Caco-2 (cell line): ENCODE measurements around the gene COL27A1. TPM values are rescaled to one million over a fixed set of nuclear protein-coding genes. Genes with fewer than 3 reads are reported as not detected.

ENCODE experiments used
- BruUV-seq: library from RNA; stranded (reverse); fragments of 400-500 nt; replicated peaks from 2 replicates; lab custom pipeline; 2021; lab: Mats Ljungman, UMichigan
- CTCF ChIA-PET: fragments of 300-600 bp; sonication (Branson Sonifier 250); formaldehyde crosslinking; loops from one replicate; lab custom pipeline; 2022; ENCODE audit warnings: antibody characterized with exemption; lab: Charles Lee
- POLR2A ChIA-PET: fragments of 300-600 bp; sonication (Branson Sonifier 250); formaldehyde crosslinking; loops from one replicate; lab custom pipeline; 2022; ENCODE audit warnings: antibody characterized with exemption; lab: Charles Lee
- DNase-seq, 2 experiments: peaks; one replicate each; pipeline versions ENCODE4 v3.0.0 to v3.0.0-alpha.2; 2020 to 2022
- H3K27me3 ChIP-seq: replicated peaks from 2 replicates; pipeline ENCODE4 v1.6.0; 2011; ENCODE audit warnings: low read length; ENCODE audit not compliant: control insufficient read depth, insufficient read depth
- H3K36me3 ChIP-seq: 2 replicates; pipeline ENCODE4 v1.5.1; 2011; ENCODE audit warnings: low read length; ENCODE audit not compliant: control insufficient read depth, insufficient read depth
- H3K4me1 ChIP-seq: fragments of 250-450 bp; sonication (Bioruptor Pico); 2 replicates; pipeline ENCODE4 v1.5.1; 2020; ENCODE audit warnings: mild to moderate bottlenecking
- H3K4me3 ChIP-seq: 2 replicates; pipeline ENCODE4 v1.5.1; 2011; ENCODE audit warnings: low read depth, mild to moderate bottlenecking, control low read depth, low read length
- H3K9me3 ChIP-seq: fragments of 250-450 bp; sonication (Bioruptor Pico); 2 replicates; pipeline ENCODE4 v1.5.1; 2020; ENCODE audit warnings: mild to moderate bottlenecking, moderate library complexity
- H3K27ac Mint-ChIP-seq: one replicate; pipeline ENCODE4 v1.8.0; 2022; ENCODE audit warnings: mixed read lengths; ENCODE audit not compliant: unreplicated experiment
- H3K27me3 Mint-ChIP-seq: one replicate; pipeline ENCODE4 v1.8.0; 2022; ENCODE audit warnings: mixed read lengths; ENCODE audit not compliant: insufficient read depth, unreplicated experiment
- H3K36me3 Mint-ChIP-seq: one replicate; pipeline ENCODE4 v1.8.0; 2022; ENCODE audit warnings: mild to moderate bottlenecking, mixed read lengths; ENCODE audit not compliant: insufficient read depth, unreplicated experiment
- H3K4me1 Mint-ChIP-seq: one replicate; pipeline ENCODE4 v1.8.0; 2022; ENCODE audit warnings: low read depth, mixed read lengths; ENCODE audit not compliant: unreplicated experiment
- H3K4me3 Mint-ChIP-seq: one replicate; pipeline ENCODE4 v1.8.0; 2022; ENCODE audit warnings: mild to moderate bottlenecking, moderate library complexity, mixed read lengths; ENCODE audit not compliant: unreplicated experiment
- H3K9me3 Mint-ChIP-seq: one replicate; pipeline ENCODE4 v1.8.0; 2022; ENCODE audit warnings: mixed read lengths; ENCODE audit not compliant: unreplicated experiment
- CTCF ChIP-seq, 2 experiments: fragments of 200-600 bp in 1 of 2; IDR thresholded peaks; 1 replicate in 1 of 2; 2 replicates in 1 of 2; pipeline versions ENCODE4 v1.5.1 to v1.8.0; 2011 to 2022; ENCODE audit warnings: antibody characterized with exemption in 1 of 2, control low read depth in 1 of 2, inconsistent platforms in 1 of 2, low read depth in 1 of 2, low read length in 1 of 2, mild to moderate bottlenecking in 1 of 2, moderate library complexity in 1 of 2; ENCODE audit not compliant: insufficient read depth in 1 of 2, severe bottlenecking in 1 of 2, unreplicated experiment in 1 of 2
- intact Hi-C: fragments of 100-400 bp; cut with micrococcal nuclease; formaldehyde crosslinking; loops from one replicate; pipeline ENCODE4 v1.10.0; 2022; ENCODE audit not compliant: unreplicated experiment
- total RNA-seq: library from RNA; stranded (reverse); gene quantifications from 2 replicates; pipeline ENCODE4 v1.2.3, GENCODE V29; 2022

COL27A1 gene
- total RNA-seq, 1 experiment from 2014 or later, result 31.1 TPM

- no peaks in the 10 kb centered on the region for H3K27me3 ChIP-seq
- H3K9me3 Mint-ChIP-seq, result no peaks in the 10 kb centered on the region
- CTCF ChIA-PET, result interaction anchor here (1.1 kb wide), 1 partner anchor 146 kb away, joined by 4 read pairs; no protein-coding TSS in a partner anchor
- H3K4me1 ChIP-seq, result no peaks in the 10 kb centered on the region
- intact Hi-C loops, result no loop called here
- H3K36me3 Mint-ChIP-seq, result peaks cover 13% of the 10 kb centered on the region
- no peak overlapping the region for H3K27ac Mint-ChIP-seq
- no peaks in the 10 kb centered on the region; the same call in 1 of the 2 replicates for H3K36me3 ChIP-seq
- POLR2A ChIA-PET, result no interaction called here
- H3K4me3 Mint-ChIP-seq, result no peak overlapping the region
- DNase-seq, result no peak
- no peaks in the 10 kb centered on the region for H3K27me3 Mint-ChIP-seq
- TF ChIP-seq CTCF (IDR thresholded peaks at IDR 0.05; ENCODE audit: insufficient read depth in 1 of 2, low read depth in 1 of 2, low read length in 1 of 2, severe bottlenecking in 1 of 2, unreplicated experiment in 1 of 2), result no peak
- no TSS peak for BruUV-seq
- H3K4me1 Mint-ChIP-seq, result no peaks in the 10 kb centered on the region
- no peak overlapping the region for H3K4me3 ChIP-seq
- H3K9me3 ChIP-seq, result no peaks in the 10 kb centered on the region
Measured at GRCh38 chr9:114300846-114301797, 145.8 kb downstream of the COL27A1 start.

GRCh38 chr9:114301798-114302565, 146.6 kb downstream of the COL27A1 start:
- Mint-ChIP-seq H3K4me1 (no peaks in the 10 kb centered on the region), H3K9me3 (no peaks in the 10 kb centered on the region), H3K27ac (no peak overlapping the region), H3K4me3 (no peak overlapping the region), H3K27me3 (no peaks in the 10 kb centered on the region), H3K36me3 (peaks cover 16% of the 10 kb centered on the region)
- CTCF ChIA-PET, result no interaction called here
- no peak for TF ChIP-seq CTCF (IDR thresholded peaks at IDR 0.05; ENCODE audit: insufficient read depth in 1 of 2, low read depth in 1 of 2, low read length in 1 of 2, severe bottlenecking in 1 of 2, unreplicated experiment in 1 of 2)
- Histone ChIP-seq H3K36me3 (no peaks in the 10 kb centered on the region; the same call in 1 of the 2 replicates), H3K4me1 (no peaks in the 10 kb centered on the region), H3K27me3 (no peaks in the 10 kb centered on the region), H3K4me3 (no peak overlapping the region), H3K9me3 (no peaks in the 10 kb centered on the region)
- no TSS peak for BruUV-seq
- intact Hi-C loops, result no loop called here
- POLR2A ChIA-PET, result no interaction called here
- no peak for DNase-seq

- Mint-ChIP-seq H3K9me3 (no peaks in the 10 kb centered on the region), H3K27ac (no peak overlapping the region), H3K4me1 (no peaks in the 10 kb centered on the region), H3K27me3 (no peaks in the 10 kb centered on the region), H3K36me3 (peaks cover 11% of the 10 kb centered on the region), H3K4me3 (no peak overlapping the region)
- Histone ChIP-seq H3K36me3 (no peaks in the 10 kb centered on the region; the same call in 1 of the 2 replicates), H3K9me3 (no peaks in the 10 kb centered on the region), H3K4me1 (no peaks in the 10 kb centered on the region), H3K27me3 (no peaks in the 10 kb centered on the region), H3K4me3 (no peak overlapping the region)
- intact Hi-C loops, result no loop called here
- no TSS peak for BruUV-seq
- POLR2A ChIA-PET, result no interaction called here
- no peak for TF ChIP-seq CTCF (IDR thresholded peaks at IDR 0.05; ENCODE audit: insufficient read depth in 1 of 2, low read depth in 1 of 2, low read length in 1 of 2, severe bottlenecking in 1 of 2, unreplicated experiment in 1 of 2)
- CTCF ChIA-PET, result no interaction called here
- no peak for DNase-seq
Measured at GRCh38 chr9:114302727-114303126, 147.4 kb downstream of the COL27A1 start.
